Activated CD8-positive, alpha-beta memory T cell treated with anti-CD3 and anti-CD28 coated beads, Interleukin-2, amount 50 U/mL, for 48 hours (primary cell): ENCODE data around the gene RPS6KA3.

Experiments used
- DNase-seq: peaks from one replicate; pipeline ENCODE4 v3.0.0-alpha.2; 2020

Gene RPS6KA3

GRCh38 chrX:20266810-20267606 lies at the start of gene RPS6KA3:
RPS6KA3 (minus strand) TSS chrX:20266909; CDS start chrX:20266632, 277 bp downstream.
- peak; percentile 92 for DNase-seq

GRCh38 chrX:20315140-20315539 lies 48.4 kb upstream of the RPS6KA3 start:
- no peak for DNase-seq

- no peak for DNase-seq
Measured at GRCh38 chrX:20313899-20314298, 47.2 kb upstream of the RPS6KA3 start.

- DNase-seq, result no peak
Measured at GRCh38 chrX:20312018-20312417, 45.3 kb upstream of the RPS6KA3 start.

- DNase-seq, result no peak
Measured at GRCh38 chrX:20311505-20311904, 44.8 kb upstream of the RPS6KA3 start.

- DNase-seq, result no peak
Measured at GRCh38 chrX:20309806-20310205, 43.1 kb upstream of the RPS6KA3 start.

GRCh38 chrX:20306668-20307067 lies 40.0 kb upstream of the RPS6KA3 start:
- DNase-seq, result no peak

- no peak for DNase-seq
Measured at GRCh38 chrX:20300822-20301221, 34.1 kb upstream of the RPS6KA3 start.

- DNase-seq, result no peak
Measured at GRCh38 chrX:20294957-20295356, 28.2 kb upstream of the RPS6KA3 start.

- no peak for DNase-seq
Measured at GRCh38 chrX:20294284-20294683, 27.6 kb upstream of the RPS6KA3 start.

- no peak for DNase-seq
Measured at GRCh38 chrX:20285511-20285910, 18.8 kb upstream of the RPS6KA3 start.

GRCh38 chrX:20284992-20285391 lies 18.3 kb upstream of the RPS6KA3 start:
- no peak for DNase-seq

- no peak for DNase-seq
Measured at GRCh38 chrX:20284444-20284843, 17.7 kb upstream of the RPS6KA3 start.

- no peak for DNase-seq
Measured at GRCh38 chrX:20280938-20281337, 14.2 kb upstream of the RPS6KA3 start.

GRCh38 chrX:20274121-20274520 lies 7.4 kb upstream of the RPS6KA3 start:
- DNase-seq, result no peak

GRCh38 chrX:20271730-20272129 lies 5.0 kb upstream of the RPS6KA3 start:
- no peak for DNase-seq

GRCh38 chrX:20271186-20271585 lies 4.5 kb upstream of the RPS6KA3 start:
- no peak for DNase-seq

- no peak for DNase-seq
Measured at GRCh38 chrX:20270562-20270890, 3.8 kb upstream of the RPS6KA3 start.

GRCh38 chrX:20269848-20270561 lies 3.3 kb upstream of the RPS6KA3 start:
- DNase-seq, result no peak

- peak; percentile 48 for DNase-seq
Measured at GRCh38 chrX:20267931-20268701, 1.4 kb upstream of the RPS6KA3 start.

GRCh38 chrX:20267607-20267930 lies 860 bp upstream of the RPS6KA3 start:
- DNase-seq, result no peak

- peak; percentile 65 for DNase-seq
Measured at GRCh38 chrX:20265726-20266681, 705 bp downstream of the RPS6KA3 start.
